Astrocyte (in vitro differentiated cells and primary cell): ENCODE results near the gene FREM3. TPM values are rescaled to one million over a fixed set of nuclear protein-coding genes. Genes with fewer than 3 reads are reported as not detected.
A peak's percentile ranks its signal among the peaks of the same experiment; 100 is the strongest.

Experiments
- DNase-seq: peaks from one replicate; pipeline ENCODE4 v3.0.0-alpha.2; 2010; ENCODE audit warnings: low read depth
- FAIRE-seq: peaks from 2 replicates; lab custom pipeline; 2011; peaks lifted over from hg19 to GRCh38; lab: Jason Lieb, UNC
- H2AFZ ChIP-seq: 2 replicates; pipeline ENCODE4 v1.6.0; 2012; ENCODE audit warnings: low read depth, low read length, inconsistent platforms
- H3K27ac ChIP-seq: 2 replicates; pipeline ENCODE4 v1.5.1; 2011; ENCODE audit warnings: low read depth, low read length, inconsistent platforms
- H3K27me3 ChIP-seq: 2 replicates; pipeline ENCODE4 v1.6.0; 2011; ENCODE audit warnings: low read length, inconsistent platforms; ENCODE audit not compliant: insufficient read depth
- H3K36me3 ChIP-seq: 2 replicates; pipeline ENCODE4 v1.5.1; 2011; ENCODE audit warnings: low read length, inconsistent platforms; ENCODE audit not compliant: insufficient read depth
- H3K4me1 ChIP-seq: 2 replicates; pipeline ENCODE4 v1.5.1; 2011; ENCODE audit warnings: low read length, inconsistent platforms; ENCODE audit not compliant: insufficient read depth
- H3K4me2 ChIP-seq: 2 replicates; pipeline ENCODE4 v1.6.0; 2012; ENCODE audit warnings: low read length, inconsistent platforms
- H3K4me3 ChIP-seq: 2 replicates; pipeline ENCODE4 v1.5.1; 2011; ENCODE audit warnings: low read depth, mild to moderate bottlenecking, low read length, inconsistent platforms; ENCODE audit not compliant: insufficient read depth
- H3K79me2 ChIP-seq: 2 replicates; pipeline ENCODE4 v1.6.0; 2012; ENCODE audit warnings: mild to moderate bottlenecking, low read length, inconsistent platforms; ENCODE audit not compliant: insufficient read depth
- H3K9ac ChIP-seq: 2 replicates; pipeline ENCODE4 v1.6.0; 2012; ENCODE audit warnings: mild to moderate bottlenecking, low read length, inconsistent platforms
- H3K9me3 ChIP-seq: 2 replicates; pipeline ENCODE4 v1.5.1; 2012; ENCODE audit warnings: low read depth, mild to moderate bottlenecking, low read length, inconsistent platforms; ENCODE audit not compliant: insufficient read depth
- H4K20me1 ChIP-seq: 2 replicates; pipeline ENCODE4 v1.6.0; 2012; ENCODE audit warnings: low read length, inconsistent platforms; ENCODE audit not compliant: insufficient read depth
- H3K27ac Mint-ChIP-seq: one replicate; pipeline ENCODE4 v1.8.0; 2021; ENCODE audit warnings: mild to moderate bottlenecking, mixed read lengths; ENCODE audit not compliant: unreplicated experiment
- H3K27me3 Mint-ChIP-seq: one replicate; pipeline ENCODE4 v1.8.0; 2021; ENCODE audit warnings: low read depth, mixed read lengths; ENCODE audit not compliant: unreplicated experiment
- H3K36me3 Mint-ChIP-seq: one replicate; pipeline ENCODE4 v1.8.0; 2021; ENCODE audit warnings: low read depth, mixed read lengths; ENCODE audit not compliant: unreplicated experiment
- H3K4me1 Mint-ChIP-seq: one replicate; pipeline ENCODE4 v1.8.0; 2021; ENCODE audit warnings: low read depth, mixed read lengths; ENCODE audit not compliant: unreplicated experiment
- H3K4me3 Mint-ChIP-seq: one replicate; pipeline ENCODE4 v1.8.0; 2021; ENCODE audit warnings: mild to moderate bottlenecking, moderate library complexity, mixed read lengths; ENCODE audit not compliant: unreplicated experiment
- H3K9me3 Mint-ChIP-seq: one replicate; pipeline ENCODE4 v1.8.0; 2021; ENCODE audit warnings: mild to moderate bottlenecking, mixed read lengths; ENCODE audit not compliant: unreplicated experiment
- EZH2 ChIP-seq: IDR thresholded peaks from 2 replicates; pipeline ENCODE4 v1.6.1; 2012; ENCODE audit warnings: mild to moderate bottlenecking, low read length, inconsistent platforms; ENCODE audit not compliant: insufficient read depth
- total RNA-seq: library from RNA; stranded (reverse); gene quantifications from 2 replicates; pipeline ENCODE4 v1.2.1, GENCODE V29; 2021
- TF ChIP-seq, protein P1 (sequence below): IDR thresholded peaks from 2 replicates; pipeline ENCODE4 v1.5.1; 2011; ENCODE audit warnings: low read depth, mild to moderate bottlenecking, inconsistent platforms, low read length, moderate library complexity; ENCODE audit not compliant: insufficient read depth

Gene FREM3
- total RNA-seq, 1 donor from 2014 or later: not detected

GRCh38 chr4:143641361-143641760, 59.1 kb downstream of the FREM3 start:
- H3K4me2 ChIP-seq: no peak overlapping the region
- no peak overlapping the region for H3K9ac ChIP-seq
- H3K4me3 ChIP-seq: no peak overlapping the region
- H2AFZ ChIP-seq: no peak overlapping the region
- Mint-ChIP-seq H3K27ac (no peak overlapping the region), H3K9me3 (peaks cover 2% of the 10 kb centered on the region), H3K27me3 (peaks cover 26% of the 10 kb centered on the region), H3K4me3 (no peak overlapping the region), H3K4me1 (no peaks in the 10 kb centered on the region), H3K36me3 (no peaks in the 10 kb centered on the region)
- H3K4me1 ChIP-seq: no peaks in the 10 kb centered on the region
- H3K36me3 ChIP-seq: no peaks in the 10 kb centered on the region
- H3K9me3 ChIP-seq: no peaks in the 10 kb centered on the region
- FAIRE-seq (no peak), DNase-seq (peak; percentile 16)
- no peak overlapping the region for H3K27ac ChIP-seq
- H4K20me1 ChIP-seq: no peaks in the 10 kb centered on the region
- no peaks in the 10 kb centered on the region for H3K79me2 ChIP-seq
- TF ChIP-seq EZH2: no peak
- TF ChIP-seq, protein P1, sequence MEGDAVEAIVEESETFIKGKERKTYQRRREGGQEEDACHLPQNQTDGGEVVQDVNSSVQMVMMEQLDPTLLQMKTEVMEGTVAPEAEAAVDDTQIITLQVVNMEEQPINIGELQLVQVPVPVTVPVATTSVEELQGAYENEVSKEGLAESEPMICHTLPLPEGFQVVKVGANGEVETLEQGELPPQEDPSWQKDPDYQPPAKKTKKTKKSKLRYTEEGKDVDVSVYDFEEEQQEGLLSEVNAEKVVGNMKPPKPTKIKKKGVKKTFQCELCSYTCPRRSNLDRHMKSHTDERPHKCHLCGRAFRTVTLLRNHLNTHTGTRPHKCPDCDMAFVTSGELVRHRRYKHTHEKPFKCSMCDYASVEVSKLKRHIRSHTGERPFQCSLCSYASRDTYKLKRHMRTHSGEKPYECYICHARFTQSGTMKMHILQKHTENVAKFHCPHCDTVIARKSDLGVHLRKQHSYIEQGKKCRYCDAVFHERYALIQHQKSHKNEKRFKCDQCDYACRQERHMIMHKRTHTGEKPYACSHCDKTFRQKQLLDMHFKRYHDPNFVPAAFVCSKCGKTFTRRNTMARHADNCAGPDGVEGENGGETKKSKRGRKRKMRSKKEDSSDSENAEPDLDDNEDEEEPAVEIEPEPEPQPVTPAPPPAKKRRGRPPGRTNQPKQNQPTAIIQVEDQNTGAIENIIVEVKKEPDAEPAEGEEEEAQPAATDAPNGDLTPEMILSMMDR: no peak
- H3K27me3 ChIP-seq: peaks cover 3% of the 10 kb centered on the region

- no peak overlapping the region for H3K4me3 ChIP-seq
- H3K27me3 Mint-ChIP-seq: peaks cover 28% of the 10 kb centered on the region
- H3K9me3 ChIP-seq: no peaks in the 10 kb centered on the region
- no peaks in the 10 kb centered on the region for H3K4me1 ChIP-seq
- FAIRE-seq (no peak), DNase-seq (no peak)
- H3K4me1 Mint-ChIP-seq: no peaks in the 10 kb centered on the region
- no peaks in the 10 kb centered on the region for H4K20me1 ChIP-seq
- no peaks in the 10 kb centered on the region for H3K36me3 ChIP-seq
- H3K27me3 ChIP-seq: peaks cover 13% of the 10 kb centered on the region
- H3K36me3 Mint-ChIP-seq: no peaks in the 10 kb centered on the region
- H2AFZ ChIP-seq: no peak overlapping the region
- H3K4me2 ChIP-seq: no peak overlapping the region
- H3K79me2 ChIP-seq: no peaks in the 10 kb centered on the region
- H3K27ac ChIP-seq: no peak overlapping the region
- no peaks in the 10 kb centered on the region for H3K9me3 Mint-ChIP-seq
- H3K4me3 Mint-ChIP-seq: no peak overlapping the region
- TF ChIP-seq, protein P1: no peak
- TF ChIP-seq EZH2: no peak
- no peak overlapping the region for H3K27ac Mint-ChIP-seq
- no peak overlapping the region for H3K9ac ChIP-seq
Measured at GRCh38 chr4:143634763-143635162, 65.7 kb downstream of the FREM3 start.

GRCh38 chr4:143633833-143634232, 66.6 kb downstream of the FREM3 start:
- Histone ChIP-seq H3K4me3 (no peak overlapping the region), H3K79me2 (no peaks in the 10 kb centered on the region), H3K9ac (no peak overlapping the region), H3K36me3 (no peaks in the 10 kb centered on the region), H3K27ac (no peak overlapping the region), H3K4me2 (no peak overlapping the region), H3K27me3 (peaks cover 12% of the 10 kb centered on the region), H2AFZ (no peak overlapping the region), H4K20me1 (no peaks in the 10 kb centered on the region), H3K9me3 (no peaks in the 10 kb centered on the region), H3K4me1 (no peaks in the 10 kb centered on the region)
- DNase-seq: no peak
- FAIRE-seq: no peak
- Mint-ChIP-seq H3K27me3 (peaks cover 26% of the 10 kb centered on the region), H3K4me3 (no peak overlapping the region), H3K27ac (no peak overlapping the region), H3K4me1 (no peaks in the 10 kb centered on the region), H3K9me3 (no peaks in the 10 kb centered on the region), H3K36me3 (no peaks in the 10 kb centered on the region)
- TF ChIP-seq, protein P1: no peak
- no peak for TF ChIP-seq EZH2
